ENCODE measurements around the gene HKDC1.

The HKDC1 gene

DNA sequence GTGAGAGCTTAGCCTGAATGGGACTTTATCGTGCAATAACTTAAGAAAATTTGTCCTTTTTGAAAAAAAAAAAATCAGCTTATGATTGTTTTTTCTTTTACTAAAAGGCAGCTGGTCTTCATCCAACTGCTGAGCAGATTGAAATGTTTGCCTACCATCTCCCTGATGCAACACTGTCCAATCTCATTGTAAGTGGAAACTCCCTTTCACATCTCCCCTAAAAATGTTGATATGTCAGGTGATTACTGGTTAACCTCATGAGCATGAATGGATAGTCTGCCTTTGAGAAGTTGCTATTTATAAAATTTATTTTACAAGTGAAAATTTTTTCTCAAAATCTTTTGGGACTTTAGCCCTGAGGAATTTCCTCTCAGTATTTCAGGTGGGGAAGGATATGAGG is 17.8 kb upstream of the HKDC1 start:
- TF ChIP-seq ESRRG (CRISPR knock-in tag; IDR thresholded peaks at IDR 0.05) (no peak), ZFP3 (CRISPR knock-in tag; IDR thresholded peaks at IDR 0.05) (no peak), SNAI2 (CRISPR knock-in tag; IDR thresholded peaks at IDR 0.05) (no peak), ZNF8 (CRISPR knock-in tag; IDR thresholded peaks at IDR 0.05) (no peak), ZNF70 (CRISPR knock-in tag; IDR thresholded peaks at IDR 0.05) (no peak), TOX (CRISPR knock-in tag; IDR thresholded peaks at IDR 0.05; ENCODE audit: borderline replicate concordance) (no peak), CSDC2 (CRISPR knock-in tag; IDR thresholded peaks at IDR 0.05) (no peak), ISL1 (CRISPR knock-in tag; IDR thresholded peaks at IDR 0.05) (no peak), ZNF565 (CRISPR knock-in tag; conservative IDR thresholded peaks at IDR 0.05; ENCODE audit: low read depth) (no peak), BACH2 (CRISPR knock-in tag; IDR thresholded peaks at IDR 0.05; ENCODE audit: borderline replicate concordance) (no peak), OSR1 (CRISPR knock-in tag; IDR thresholded peaks at IDR 0.05) (no peak), ZFP30 (CRISPR knock-in tag; IDR thresholded peaks at IDR 0.05) (no peak), PPARA (CRISPR knock-in tag; IDR thresholded peaks at IDR 0.05; ENCODE audit: borderline replicate concordance) (no peak), PATZ1 (CRISPR knock-in tag; IDR thresholded peaks at IDR 0.05; ENCODE audit: borderline replicate concordance) (no peak), POU6F1 (CRISPR knock-in tag; IDR thresholded peaks at IDR 0.05; ENCODE audit: borderline replicate concordance, low read depth) (no peak), ZC3H10 (CRISPR knock-in tag; IDR thresholded peaks at IDR 0.05) (no peak)
- TF ChIP-seq, protein P1, sequence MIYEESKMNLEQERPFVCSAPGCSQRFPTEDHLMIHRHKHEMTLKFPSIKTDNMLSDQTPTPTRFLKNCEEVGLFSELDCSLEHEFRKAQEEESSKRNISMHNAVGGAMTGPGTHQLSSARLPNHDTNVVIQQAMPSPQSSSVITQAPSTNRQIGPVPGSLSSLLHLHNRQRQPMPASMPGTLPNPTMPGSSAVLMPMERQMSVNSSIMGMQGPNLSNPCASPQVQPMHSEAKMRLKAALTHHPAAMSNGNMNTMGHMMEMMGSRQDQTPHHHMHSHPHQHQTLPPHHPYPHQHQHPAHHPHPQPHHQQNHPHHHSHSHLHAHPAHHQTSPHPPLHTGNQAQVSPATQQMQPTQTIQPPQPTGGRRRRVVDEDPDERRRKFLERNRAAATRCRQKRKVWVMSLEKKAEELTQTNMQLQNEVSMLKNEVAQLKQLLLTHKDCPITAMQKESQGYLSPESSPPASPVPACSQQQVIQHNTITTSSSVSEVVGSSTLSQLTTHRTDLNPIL (CRISPR knock-in tag; IDR thresholded peaks at IDR 0.05; ENCODE audit: low read depth) = no peak
- TF ChIP-seq, protein P2, sequence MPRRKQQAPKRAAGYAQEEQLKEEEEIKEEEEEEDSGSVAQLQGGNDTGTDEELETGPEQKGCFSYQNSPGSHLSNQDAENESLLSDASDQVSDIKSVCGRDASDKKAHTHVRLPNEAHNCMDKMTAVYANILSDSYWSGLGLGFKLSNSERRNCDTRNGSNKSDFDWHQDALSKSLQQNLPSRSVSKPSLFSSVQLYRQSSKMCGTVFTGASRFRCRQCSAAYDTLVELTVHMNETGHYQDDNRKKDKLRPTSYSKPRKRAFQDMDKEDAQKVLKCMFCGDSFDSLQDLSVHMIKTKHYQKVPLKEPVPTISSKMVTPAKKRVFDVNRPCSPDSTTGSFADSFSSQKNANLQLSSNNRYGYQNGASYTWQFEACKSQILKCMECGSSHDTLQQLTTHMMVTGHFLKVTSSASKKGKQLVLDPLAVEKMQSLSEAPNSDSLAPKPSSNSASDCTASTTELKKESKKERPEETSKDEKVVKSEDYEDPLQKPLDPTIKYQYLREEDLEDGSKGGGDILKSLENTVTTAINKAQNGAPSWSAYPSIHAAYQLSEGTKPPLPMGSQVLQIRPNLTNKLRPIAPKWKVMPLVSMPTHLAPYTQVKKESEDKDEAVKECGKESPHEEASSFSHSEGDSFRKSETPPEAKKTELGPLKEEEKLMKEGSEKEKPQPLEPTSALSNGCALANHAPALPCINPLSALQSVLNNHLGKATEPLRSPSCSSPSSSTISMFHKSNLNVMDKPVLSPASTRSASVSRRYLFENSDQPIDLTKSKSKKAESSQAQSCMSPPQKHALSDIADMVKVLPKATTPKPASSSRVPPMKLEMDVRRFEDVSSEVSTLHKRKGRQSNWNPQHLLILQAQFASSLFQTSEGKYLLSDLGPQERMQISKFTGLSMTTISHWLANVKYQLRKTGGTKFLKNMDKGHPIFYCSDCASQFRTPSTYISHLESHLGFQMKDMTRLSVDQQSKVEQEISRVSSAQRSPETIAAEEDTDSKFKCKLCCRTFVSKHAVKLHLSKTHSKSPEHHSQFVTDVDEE (CRISPR knock-in tag; IDR thresholded peaks at IDR 0.05) = no peak
- no peak for ATAC-seq

- TF ChIP-seq PPARA (CRISPR knock-in tag; IDR thresholded peaks at IDR 0.05; ENCODE audit: borderline replicate concordance) (no peak), ZFP30 (CRISPR knock-in tag; IDR thresholded peaks at IDR 0.05) (no peak), TOX (CRISPR knock-in tag; IDR thresholded peaks at IDR 0.05; ENCODE audit: borderline replicate concordance) (no peak), ZC3H10 (CRISPR knock-in tag; IDR thresholded peaks at IDR 0.05) (no peak), BACH2 (CRISPR knock-in tag; IDR thresholded peaks at IDR 0.05; ENCODE audit: borderline replicate concordance) (no peak), ZNF8 (CRISPR knock-in tag; IDR thresholded peaks at IDR 0.05) (no peak), PATZ1 (CRISPR knock-in tag; IDR thresholded peaks at IDR 0.05; ENCODE audit: borderline replicate concordance) (no peak), ESRRG (CRISPR knock-in tag; IDR thresholded peaks at IDR 0.05) (no peak), GLIS3 (CRISPR knock-in tag; IDR thresholded peaks at IDR 0.05) (no peak), OSR1 (CRISPR knock-in tag; IDR thresholded peaks at IDR 0.05) (no peak), SNAI2 (CRISPR knock-in tag; IDR thresholded peaks at IDR 0.05) (no peak), ZFP3 (CRISPR knock-in tag; IDR thresholded peaks at IDR 0.05) (no peak), ZNF70 (CRISPR knock-in tag; IDR thresholded peaks at IDR 0.05) (no peak), ARNTL (CRISPR knock-in tag; IDR thresholded peaks at IDR 0.05; ENCODE audit: borderline replicate concordance, low read depth) (no peak)
- TF ChIP-seq, protein P1 (CRISPR knock-in tag; IDR thresholded peaks at IDR 0.05; ENCODE audit: low read depth) = no peak
- TF ChIP-seq, protein P3, sequence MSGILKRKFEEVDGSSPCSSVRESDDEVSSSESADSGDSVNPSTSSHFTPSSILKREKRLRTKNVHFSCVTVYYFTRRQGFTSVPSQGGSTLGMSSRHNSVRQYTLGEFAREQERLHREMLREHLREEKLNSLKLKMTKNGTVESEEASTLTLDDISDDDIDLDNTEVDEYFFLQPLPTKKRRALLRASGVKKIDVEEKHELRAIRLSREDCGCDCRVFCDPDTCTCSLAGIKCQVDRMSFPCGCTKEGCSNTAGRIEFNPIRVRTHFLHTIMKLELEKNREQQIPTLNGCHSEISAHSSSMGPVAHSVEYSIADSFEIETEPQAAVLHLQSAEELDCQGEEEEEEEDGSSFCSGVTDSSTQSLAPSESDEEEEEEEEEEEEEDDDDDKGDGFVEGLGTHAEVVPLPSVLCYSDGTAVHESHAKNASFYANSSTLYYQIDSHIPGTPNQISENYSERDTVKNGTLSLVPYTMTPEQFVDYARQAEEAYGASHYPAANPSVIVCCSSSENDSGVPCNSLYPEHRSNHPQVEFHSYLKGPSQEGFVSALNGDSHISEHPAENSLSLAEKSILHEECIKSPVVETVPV (CRISPR knock-in tag; IDR thresholded peaks at IDR 0.05) = no peak
- ATAC-seq = no peak
These were observed 11.4 kb upstream of the HKDC1 start for GRCh38 chr10:69208761-69209160.
